NCI-H2196 treated with DMSO at 0.1 percent for 48 hours (cell line): Measurements from ENCODE around the gene SMAD3.

Experiments
- DNase-seq: peaks from one replicate; lab custom pipeline; 2025; ENCODE audit not compliant: unreplicated experiment; lab: John Stamatoyannopoulos, UW

SMAD3 gene

GRCh38 chr15:67035886-67036285, 29.5 kb upstream of the SMAD3 start:
- no peak for DNase-seq

- no peak for DNase-seq
These were observed 28.4 kb upstream of the SMAD3 start for GRCh38 chr15:67036775-67037555.

- no peak for DNase-seq
These were observed 27.7 kb upstream of the SMAD3 start for GRCh38 chr15:67037694-67038093.

- DNase-seq: no peak
These were observed 26.7 kb upstream of the SMAD3 start for GRCh38 chr15:67038736-67039135.

- no peak for DNase-seq
These were observed 25.9 kb upstream of the SMAD3 start for GRCh38 chr15:67039384-67040075.

GRCh38 chr15:67040277-67040676, 25.1 kb upstream of the SMAD3 start:
- DNase-seq: no peak

- no peak for DNase-seq
These were observed 22.8 kb upstream of the SMAD3 start for GRCh38 chr15:67042551-67043142.

- DNase-seq: no peak
These were observed 21.2 kb upstream of the SMAD3 start for GRCh38 chr15:67043939-67044771.

- no peak for DNase-seq
These were observed 18.2 kb upstream of the SMAD3 start for GRCh38 chr15:67047149-67047661.

- no peak for DNase-seq
These were observed 16.8 kb upstream of the SMAD3 start for GRCh38 chr15:67048281-67049279.

GRCh38 chr15:67049351-67050044, 15.9 kb upstream of the SMAD3 start:
- DNase-seq: no peak

GRCh38 chr15:67050062-67050461, 15.3 kb upstream of the SMAD3 start:
- DNase-seq: no peak

GRCh38 chr15:67050522-67051087, 14.8 kb upstream of the SMAD3 start:
- no peak for DNase-seq

- no peak for DNase-seq
These were observed 14.0 kb upstream of the SMAD3 start for GRCh38 chr15:67051088-67052045.

GRCh38 chr15:67054676-67055075, 10.7 kb upstream of the SMAD3 start:
- no peak for DNase-seq

GRCh38 chr15:67059127-67059553, 6.3 kb upstream of the SMAD3 start:
- no peak for DNase-seq

GRCh38 chr15:67061811-67062368, 3.5 kb upstream of the SMAD3 start:
- DNase-seq: no peak
